Suprapubic skin (tissue), 4 donors: ENCODE measurements around the gene CHST12. TPM values are rescaled to one million over a fixed set of nuclear protein-coding genes. Genes with fewer than 3 reads are reported as not detected.

Source experiments
- DNase-seq, 2 donors: peaks; one replicate each; pipeline ENCODE4 v3.0.0-alpha.2; 2019; ENCODE audit warnings: low spot score in 2 of 2
- H3K27ac ChIP-seq: fragments of 200-600 bp; sonication (generic); one replicate; pipeline ENCODE4 v1.5.1; 2019
- H3K27me3 ChIP-seq: fragments of 200-600 bp; sonication (generic); one replicate; pipeline ENCODE4 v1.5.1; 2019
- H3K36me3 ChIP-seq: fragments of 200-600 bp; sonication (generic); one replicate; pipeline ENCODE4 v1.5.1; 2019
- H3K4me1 ChIP-seq: fragments of 200-600 bp; sonication (generic); one replicate; pipeline ENCODE4 v1.5.1; 2019
- H3K4me3 ChIP-seq: fragments of 200-600 bp; sonication (generic); one replicate; pipeline ENCODE4 v1.5.1; 2019; ENCODE audit warnings: mild to moderate bottlenecking
- H3K9me3 ChIP-seq: fragments of 200-600 bp; sonication (generic); one replicate; pipeline ENCODE4 v1.5.1; 2019
- EP300 ChIP-seq: sonication (generic); formaldehyde crosslinking; IDR thresholded peaks from one replicate; pipeline ENCODE4 v1.6.1; 2017; ENCODE audit warnings: antibody characterized with exemption
- POLR2A ChIP-seq, 2 donors: fragments of 450-650 bp; IDR thresholded peaks; one replicate each; pipeline ENCODE4 v1.6.1; 2017; ENCODE audit warnings: antibody characterized with exemption in 2 of 2, mild to moderate bottlenecking in 2 of 2, moderate library complexity in 2 of 2
- POLR2AphosphoS5 ChIP-seq, 3 donors: sonication (generic); formaldehyde crosslinking; IDR thresholded peaks; one replicate each; pipeline ENCODE4 v1.6.1; 2017; ENCODE audit warnings: antibody characterized with exemption in 3 of 3
- WGBS: methylation state at CpG from one replicate; pipeline ENCODE4 v1.1.5; 2018; 5-methylcytosine and 5-hydroxymethylcytosine counted together
- total RNA-seq, 4 donors: library from RNA; depleted of rRNA; stranded (reverse); fragments of >200 nt; gene quantifications; one replicate each; pipeline ENCODE4 v1.1.0, GENCODE V29; 2016
- TF ChIP-seq, protein P1 (sequence below), 2 donors: fragments of 200-600 bp in 1 of 2; fragments of 450-650 bp in 1 of 2; sonication (generic) in 1 of 2; IDR thresholded peaks; one replicate each; pipeline ENCODE4 v1.5.1; 2016 to 2019; ENCODE audit warnings: antibody characterized with exemption in 2 of 2, mild to moderate bottlenecking in 1 of 2, moderate library complexity in 1 of 2

CHST12 gene
- total RNA-seq, 4 donors from 2014 or later = 9.9 to 55.8 (median 24.5) TPM

GRCh38 chr7:2379161-2379560 lies 24.2 kb upstream of the CHST12 start:
- no peaks in the 10 kb centered on the region for H3K27me3 ChIP-seq
- 90% methylated on average over 13 of the region's 20 CpGs for WGBS
- no peaks in the 10 kb centered on the region for H3K4me1 ChIP-seq
- H3K27ac ChIP-seq = no peak overlapping the region
- H3K4me3 ChIP-seq = no peak overlapping the region
- TF ChIP-seq POLR2AphosphoS5 (IDR thresholded peaks at IDR 0.05) = no peak
- no peak for TF ChIP-seq POLR2A (IDR thresholded peaks at IDR 0.05)
- TF ChIP-seq, protein P1, sequence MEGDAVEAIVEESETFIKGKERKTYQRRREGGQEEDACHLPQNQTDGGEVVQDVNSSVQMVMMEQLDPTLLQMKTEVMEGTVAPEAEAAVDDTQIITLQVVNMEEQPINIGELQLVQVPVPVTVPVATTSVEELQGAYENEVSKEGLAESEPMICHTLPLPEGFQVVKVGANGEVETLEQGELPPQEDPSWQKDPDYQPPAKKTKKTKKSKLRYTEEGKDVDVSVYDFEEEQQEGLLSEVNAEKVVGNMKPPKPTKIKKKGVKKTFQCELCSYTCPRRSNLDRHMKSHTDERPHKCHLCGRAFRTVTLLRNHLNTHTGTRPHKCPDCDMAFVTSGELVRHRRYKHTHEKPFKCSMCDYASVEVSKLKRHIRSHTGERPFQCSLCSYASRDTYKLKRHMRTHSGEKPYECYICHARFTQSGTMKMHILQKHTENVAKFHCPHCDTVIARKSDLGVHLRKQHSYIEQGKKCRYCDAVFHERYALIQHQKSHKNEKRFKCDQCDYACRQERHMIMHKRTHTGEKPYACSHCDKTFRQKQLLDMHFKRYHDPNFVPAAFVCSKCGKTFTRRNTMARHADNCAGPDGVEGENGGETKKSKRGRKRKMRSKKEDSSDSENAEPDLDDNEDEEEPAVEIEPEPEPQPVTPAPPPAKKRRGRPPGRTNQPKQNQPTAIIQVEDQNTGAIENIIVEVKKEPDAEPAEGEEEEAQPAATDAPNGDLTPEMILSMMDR (IDR thresholded peaks at IDR 0.05) = no peak
- no peak for TF ChIP-seq EP300
- no peak for DNase-seq
- peaks cover 80% of the 10 kb centered on the region for H3K36me3 ChIP-seq
- H3K9me3 ChIP-seq = no peaks in the 10 kb centered on the region

GRCh38 chr7:2379821-2380450 lies 23.5 kb upstream of the CHST12 start:
- no peak overlapping the region for H3K4me3 ChIP-seq
- H3K27me3 ChIP-seq = no peaks in the 10 kb centered on the region
- no peak for DNase-seq
- H3K36me3 ChIP-seq = peaks cover 73% of the 10 kb centered on the region
- 94% methylated on average over 29 of the region's 34 CpGs for WGBS
- no peaks in the 10 kb centered on the region for H3K4me1 ChIP-seq
- H3K27ac ChIP-seq = no peak overlapping the region
- H3K9me3 ChIP-seq = no peaks in the 10 kb centered on the region
- no peak for TF ChIP-seq EP300

DNA sequence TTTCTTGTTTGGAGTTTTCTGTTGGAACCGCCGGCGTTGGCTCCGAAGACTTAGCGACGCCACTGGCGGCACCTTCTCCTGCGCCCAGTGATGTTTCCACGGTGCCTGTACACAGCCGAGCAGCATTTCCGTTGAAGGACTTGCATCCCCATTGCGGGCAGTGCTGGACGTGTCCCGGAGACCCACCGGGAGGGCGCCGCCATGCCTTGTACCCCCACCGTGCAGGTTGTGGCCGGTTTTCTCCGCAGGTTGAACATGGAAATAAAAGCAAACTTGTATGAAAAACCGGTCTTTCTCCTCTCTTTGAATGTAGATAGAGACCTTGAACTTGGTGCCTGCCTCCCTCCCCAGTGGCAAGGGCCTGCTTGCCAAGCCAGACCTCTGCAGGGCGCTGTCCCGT lies 22.9 kb upstream of the CHST12 start:
- Histone ChIP-seq H3K4me1 (no peaks in the 10 kb centered on the region), H3K4me3 (no peak overlapping the region), H3K9me3 (no peaks in the 10 kb centered on the region), H3K27me3 (no peaks in the 10 kb centered on the region), H3K27ac (no peak overlapping the region), H3K36me3 (peaks cover 67% of the 10 kb centered on the region)
- TF ChIP-seq POLR2AphosphoS5 (IDR thresholded peaks at IDR 0.05) (no peak), POLR2A (IDR thresholded peaks at IDR 0.05) (no peak), EP300 (no peak)
- TF ChIP-seq, protein P1 (IDR thresholded peaks at IDR 0.05) = no peak
- whole genome bisulfite sequencing = 91% methylated on average over 23 of the region's 23 CpGs
- no peak for DNase-seq

DNA sequence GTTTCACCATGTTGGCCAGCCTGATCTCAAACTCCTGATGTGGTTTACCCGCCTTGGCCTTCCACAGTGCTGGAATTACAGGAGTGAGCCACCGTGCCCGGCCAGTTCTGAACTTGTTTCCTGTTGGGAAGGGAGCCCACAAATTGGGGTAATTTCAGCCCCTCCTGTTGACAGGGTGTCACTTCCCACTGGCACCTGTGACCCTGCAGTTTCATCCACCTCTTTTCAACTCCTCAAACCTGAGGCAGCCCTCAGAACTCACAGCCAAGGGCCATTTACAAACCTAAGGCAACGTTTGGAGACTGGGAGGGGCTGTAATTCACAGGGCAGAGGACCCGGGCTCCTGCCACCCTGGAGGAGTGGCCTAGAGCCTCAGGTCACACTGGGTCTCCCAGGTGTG lies 22.2 kb upstream of the CHST12 start:
- no peaks in the 10 kb centered on the region for H3K27me3 ChIP-seq
- peaks cover 60% of the 10 kb centered on the region for H3K36me3 ChIP-seq
- H3K9me3 ChIP-seq = no peaks in the 10 kb centered on the region
- no peaks in the 10 kb centered on the region for H3K4me1 ChIP-seq
- no peak overlapping the region for H3K27ac ChIP-seq
- H3K4me3 ChIP-seq = no peak overlapping the region
- no peak for DNase-seq
- TF ChIP-seq, protein P1 (IDR thresholded peaks at IDR 0.05) = no peak
- TF ChIP-seq POLR2AphosphoS5 (IDR thresholded peaks at IDR 0.05) = no peak
- WGBS = 28% methylated on average over 5 of the region's 5 CpGs

DNA sequence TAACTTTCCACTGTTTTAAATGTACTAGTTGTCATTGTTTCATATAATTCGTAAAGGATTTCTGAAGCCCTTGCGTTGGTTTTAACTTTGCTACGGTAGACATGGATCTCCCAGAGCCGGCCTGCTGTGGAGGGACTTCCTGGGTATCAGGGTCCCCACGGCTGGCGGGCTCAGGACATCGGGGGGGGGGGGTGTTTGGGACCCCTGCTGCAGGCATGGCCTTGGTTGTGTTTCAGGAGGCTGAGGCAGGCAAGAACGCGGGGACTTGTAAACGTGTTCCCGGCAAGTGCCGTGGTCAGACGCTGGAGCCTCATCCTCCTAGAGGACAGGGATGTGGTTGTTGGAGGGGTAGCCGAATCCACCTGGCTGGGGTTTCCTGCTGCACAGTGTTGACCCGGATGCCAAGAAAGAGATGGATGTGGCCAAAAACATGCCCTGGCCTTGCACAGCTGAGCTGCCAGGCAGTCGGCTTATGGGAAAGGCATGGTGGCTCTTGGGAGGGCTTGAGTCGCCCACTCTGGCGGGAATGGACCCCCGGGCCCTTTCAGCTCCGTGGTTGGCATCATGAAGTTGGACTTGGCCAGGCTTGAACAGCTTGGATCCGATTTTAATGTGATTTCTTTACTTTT lies 21.4 kb upstream of the CHST12 start:
- no peak for TF ChIP-seq POLR2AphosphoS5 (IDR thresholded peaks at IDR 0.05)
- H3K9me3 ChIP-seq = no peaks in the 10 kb centered on the region
- no peak overlapping the region for H3K27ac ChIP-seq
- peaks cover 52% of the 10 kb centered on the region for H3K36me3 ChIP-seq
- H3K27me3 ChIP-seq = no peaks in the 10 kb centered on the region
- 83% methylated on average over 21 of the region's 21 CpGs for WGBS
- H3K4me3 ChIP-seq = no peak overlapping the region
- H3K4me1 ChIP-seq = no peaks in the 10 kb centered on the region
- no peak for DNase-seq

DNA sequence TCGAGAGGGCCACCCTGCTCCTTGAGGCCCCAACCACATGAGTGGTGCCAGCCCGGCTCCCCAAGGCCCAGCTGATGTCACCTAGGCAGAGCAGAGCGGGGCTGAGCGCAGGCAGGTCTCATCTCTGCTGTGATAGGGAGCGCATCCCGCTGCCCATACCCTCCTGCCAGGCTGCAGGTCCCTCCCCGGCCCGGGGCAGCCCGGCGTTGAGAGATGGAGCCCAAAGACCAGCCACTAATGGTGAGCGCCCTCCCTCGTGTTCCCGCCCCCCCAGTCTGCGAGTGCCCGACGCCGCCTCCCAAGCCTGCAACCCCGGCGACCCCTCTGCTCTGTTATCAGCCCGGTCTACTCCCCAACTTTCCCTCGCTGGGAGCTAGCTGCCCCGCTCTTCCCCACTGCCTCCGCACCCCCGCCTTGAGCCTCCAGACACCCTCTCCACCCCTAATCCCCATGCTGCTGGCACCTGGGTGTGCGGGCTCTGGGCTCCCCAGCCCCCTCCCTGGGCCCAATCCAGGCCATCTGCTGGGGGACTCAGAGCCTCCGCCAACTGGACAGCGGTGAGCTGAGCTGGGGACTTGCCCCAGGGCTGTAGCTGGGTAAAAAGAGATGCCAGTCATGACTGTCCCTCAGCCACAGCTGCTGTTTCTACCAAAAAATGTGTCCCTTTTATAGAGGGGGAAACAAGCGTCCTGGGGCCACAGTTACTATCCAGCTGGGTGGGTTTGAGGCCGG lies 19.7 kb upstream of the CHST12 start:
- 86% methylated on average over 22 of the region's 29 CpGs for WGBS
- H3K9me3 ChIP-seq = no peaks in the 10 kb centered on the region
- H3K27ac ChIP-seq = no peak overlapping the region

More for the DNA sequence above, 19.7 kb upstream of the CHST12 start:
- TF ChIP-seq EP300 = no peak
- TF ChIP-seq, protein P1 (IDR thresholded peaks at IDR 0.05) = no peak
- no peak for TF ChIP-seq POLR2AphosphoS5 (IDR thresholded peaks at IDR 0.05)
- no peak for TF ChIP-seq POLR2A (IDR thresholded peaks at IDR 0.05)
- peak in 1 of 2 donors; percentile 74 for DNase-seq
- Histone ChIP-seq H3K4me1 (no peaks in the 10 kb centered on the region), H3K4me3 (no peak overlapping the region), H3K36me3 (peaks cover 40% of the 10 kb centered on the region), H3K27me3 (no peaks in the 10 kb centered on the region)
